Fibroblast of lung (primary cell): ENCODE data around the gene PAFAH1B1. TPM values are rescaled to one million over a fixed set of nuclear protein-coding genes. Genes with fewer than 3 reads are reported as not detected.

ENCODE experiments used
- DNase-seq, 2 donors: peaks; one replicate each; pipeline versions ENCODE4 v3.0.0 to v3.0.0-alpha.2; 2010; ENCODE audit warnings: low read depth in 2 of 2
- H2AFZ ChIP-seq: 2 replicates; pipeline ENCODE4 v1.5.1; 2012; ENCODE audit warnings: low read length, control low read depth, inconsistent platforms
- H3K27ac ChIP-seq: 2 replicates; pipeline ENCODE4 v1.5.1; 2011; ENCODE audit warnings: low read length, control low read depth; ENCODE audit not compliant: insufficient read depth
- H3K27me3 ChIP-seq: 2 replicates; pipeline ENCODE4 v1.5.1; 2011; ENCODE audit warnings: mild to moderate bottlenecking, low read length; ENCODE audit not compliant: control insufficient read depth, insufficient read depth
- H3K36me3 ChIP-seq: 2 replicates; pipeline ENCODE4 v1.5.1; 2011; ENCODE audit warnings: low read length; ENCODE audit not compliant: control insufficient read depth, insufficient read depth
- H3K4me1 ChIP-seq: 2 replicates; pipeline ENCODE4 v1.5.1; 2011; ENCODE audit warnings: low read length; ENCODE audit not compliant: control insufficient read depth, insufficient read depth; ENCODE audit errors: extremely low read depth
- H3K4me2 ChIP-seq: 2 replicates; pipeline ENCODE4 v1.5.1; 2011; ENCODE audit warnings: low read length, control low read depth; ENCODE audit not compliant: insufficient read depth; ENCODE audit errors: extremely low read depth
- H3K4me3 ChIP-seq, 4 experiments: fragments of 200-600 bp in 1 of 4; sonication (generic) in 1 of 4; replicated peaks in 1 of 4; 2 replicates each; pipeline ENCODE4 v1.5.1; 2011 to 2016; ENCODE audit warnings: low read length in 4 of 4, low read depth in 3 of 4, mild to moderate bottlenecking in 3 of 4, control low read depth in 2 of 4, inconsistent platforms in 1 of 4, mixed read lengths in 1 of 4; ENCODE audit not compliant: insufficient read depth in 1 of 4; ENCODE audit errors: control extremely low read depth in 1 of 4
- H3K79me2 ChIP-seq: 2 replicates; pipeline ENCODE4 v1.5.1; 2012; ENCODE audit warnings: mild to moderate bottlenecking, low read length, inconsistent platforms; ENCODE audit not compliant: control insufficient read depth, insufficient read depth
- H3K9ac ChIP-seq: 2 replicates; pipeline ENCODE4 v1.5.1; 2011; ENCODE audit warnings: mild to moderate bottlenecking, low read length, control low read depth; ENCODE audit not compliant: insufficient read depth
- H3K9me3 ChIP-seq: 2 replicates; pipeline ENCODE4 v1.5.1; 2012; ENCODE audit warnings: low read depth, low read length; ENCODE audit not compliant: control insufficient read depth, insufficient read depth
- H4K20me1 ChIP-seq: 2 replicates; pipeline ENCODE4 v1.5.1; 2011; ENCODE audit warnings: low read length; ENCODE audit not compliant: control insufficient read depth, insufficient read depth; ENCODE audit errors: extremely low read depth
- EZH2 ChIP-seq: IDR thresholded peaks from 2 replicates; pipeline ENCODE4 v1.5.1; 2012; ENCODE audit warnings: low read length, control low read depth, mild to moderate bottlenecking; ENCODE audit errors: missing control alignments
- polyA plus RNA-seq, 2 donors: library from polyadenylated mRNA; depleted of rRNA in 1 of 2; stranded (reverse) in 1 of 2; unstranded in 1 of 2; fragments of >200 nt; gene quantifications; 2 replicates each; pipeline ENCODE4 v1.2.1, GENCODE V29; 2011 to 2012; ENCODE audit warnings: missing spikeins in 1 of 2
- total RNA-seq: library from RNA; depleted of rRNA; stranded (reverse); fragments of >200 nt; gene quantifications from 2 replicates; pipeline ENCODE4 v1.2.1, GENCODE V29; 2014
- TF ChIP-seq, protein P1 (sequence below), 2 donors: IDR thresholded peaks in 1 of 2; conservative IDR thresholded peaks in 1 of 2; 1 replicate in 1 of 2; 2 replicates in 1 of 2; pipeline ENCODE4 v1.5.1; 2011 to 2012; ENCODE audit warnings: low read length in 2 of 2, control low read depth in 1 of 2, inconsistent platforms in 1 of 2, low read depth in 1 of 2, mild to moderate bottlenecking in 1 of 2

The PAFAH1B1 gene
- total and polyA plus RNA-seq, 2 donors (not counting 1 experiment from before 2014, with no cell fraction given): 107 to 108 TPM

- Histone ChIP-seq H3K9ac (no peak overlapping the region), H3K9me3 (no peaks in the 10 kb centered on the region), H3K4me3 (no peak overlapping the region), H3K36me3 (peaks cover 15% of the 10 kb centered on the region), H3K4me2 (no peak overlapping the region), H4K20me1 (no peaks in the 10 kb centered on the region), H3K27ac (no peak overlapping the region), H3K79me2 (no peaks in the 10 kb centered on the region), H3K4me1 (peaks cover 7% of the 10 kb centered on the region), H2AFZ (no peak overlapping the region), H3K27me3 (no peaks in the 10 kb centered on the region)
- TF ChIP-seq EZH2: no peak
- TF ChIP-seq, protein P1, sequence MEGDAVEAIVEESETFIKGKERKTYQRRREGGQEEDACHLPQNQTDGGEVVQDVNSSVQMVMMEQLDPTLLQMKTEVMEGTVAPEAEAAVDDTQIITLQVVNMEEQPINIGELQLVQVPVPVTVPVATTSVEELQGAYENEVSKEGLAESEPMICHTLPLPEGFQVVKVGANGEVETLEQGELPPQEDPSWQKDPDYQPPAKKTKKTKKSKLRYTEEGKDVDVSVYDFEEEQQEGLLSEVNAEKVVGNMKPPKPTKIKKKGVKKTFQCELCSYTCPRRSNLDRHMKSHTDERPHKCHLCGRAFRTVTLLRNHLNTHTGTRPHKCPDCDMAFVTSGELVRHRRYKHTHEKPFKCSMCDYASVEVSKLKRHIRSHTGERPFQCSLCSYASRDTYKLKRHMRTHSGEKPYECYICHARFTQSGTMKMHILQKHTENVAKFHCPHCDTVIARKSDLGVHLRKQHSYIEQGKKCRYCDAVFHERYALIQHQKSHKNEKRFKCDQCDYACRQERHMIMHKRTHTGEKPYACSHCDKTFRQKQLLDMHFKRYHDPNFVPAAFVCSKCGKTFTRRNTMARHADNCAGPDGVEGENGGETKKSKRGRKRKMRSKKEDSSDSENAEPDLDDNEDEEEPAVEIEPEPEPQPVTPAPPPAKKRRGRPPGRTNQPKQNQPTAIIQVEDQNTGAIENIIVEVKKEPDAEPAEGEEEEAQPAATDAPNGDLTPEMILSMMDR (conservative IDR thresholded peaks at IDR 0.05 in 1 of 2, IDR thresholded peaks at IDR 0.05 in 1 of 2; ENCODE audit: low read depth in 1 of 2, low read length in 2 of 2): no peak
- DNase-seq: no peak
Measured at GRCh38 chr17:2690165-2691068, 97.0 kb downstream of the PAFAH1B1 start.

- no peak overlapping the region for H2AFZ ChIP-seq
- no peak for DNase-seq
- no peaks in the 10 kb centered on the region for H3K27me3 ChIP-seq
- H3K4me3 ChIP-seq: no peak overlapping the region
- H3K9ac ChIP-seq: no peak overlapping the region
- TF ChIP-seq EZH2: no peak
- TF ChIP-seq, protein P1 (conservative IDR thresholded peaks at IDR 0.05 in 1 of 2, IDR thresholded peaks at IDR 0.05 in 1 of 2; ENCODE audit: low read depth in 1 of 2, low read length in 2 of 2): no peak
- H3K4me2 ChIP-seq: no peak overlapping the region
- peaks cover 15% of the 10 kb centered on the region for H3K36me3 ChIP-seq
- no peaks in the 10 kb centered on the region for H3K9me3 ChIP-seq
- H4K20me1 ChIP-seq: no peaks in the 10 kb centered on the region
- no peaks in the 10 kb centered on the region for H3K79me2 ChIP-seq
- H3K4me1 ChIP-seq: peaks cover 7% of the 10 kb centered on the region
- H3K27ac ChIP-seq: no peak overlapping the region
Measured at GRCh38 chr17:2691069-2691871, 97.8 kb downstream of the PAFAH1B1 start.
